Hepatocyte (in vitro differentiated cells): ENCODE data around the gene ACKR4.

Experiments
- EZH2 ChIP-seq: fragments of 200-600 bp; sonication (generic); IDR thresholded peaks from 2 replicates; pipeline ENCODE4 v1.6.1; 2016; ENCODE audit warnings: antibody characterized with exemption, mild to moderate bottlenecking, borderline replicate concordance
- TF ChIP-seq, protein P1 (sequence below): fragments of 200-600 bp; sonication (generic); IDR thresholded peaks from 2 replicates; pipeline ENCODE4 v1.5.1; 2016; ENCODE audit warnings: antibody characterized with exemption, mild to moderate bottlenecking; ENCODE audit not compliant: poor library complexity

DNA sequence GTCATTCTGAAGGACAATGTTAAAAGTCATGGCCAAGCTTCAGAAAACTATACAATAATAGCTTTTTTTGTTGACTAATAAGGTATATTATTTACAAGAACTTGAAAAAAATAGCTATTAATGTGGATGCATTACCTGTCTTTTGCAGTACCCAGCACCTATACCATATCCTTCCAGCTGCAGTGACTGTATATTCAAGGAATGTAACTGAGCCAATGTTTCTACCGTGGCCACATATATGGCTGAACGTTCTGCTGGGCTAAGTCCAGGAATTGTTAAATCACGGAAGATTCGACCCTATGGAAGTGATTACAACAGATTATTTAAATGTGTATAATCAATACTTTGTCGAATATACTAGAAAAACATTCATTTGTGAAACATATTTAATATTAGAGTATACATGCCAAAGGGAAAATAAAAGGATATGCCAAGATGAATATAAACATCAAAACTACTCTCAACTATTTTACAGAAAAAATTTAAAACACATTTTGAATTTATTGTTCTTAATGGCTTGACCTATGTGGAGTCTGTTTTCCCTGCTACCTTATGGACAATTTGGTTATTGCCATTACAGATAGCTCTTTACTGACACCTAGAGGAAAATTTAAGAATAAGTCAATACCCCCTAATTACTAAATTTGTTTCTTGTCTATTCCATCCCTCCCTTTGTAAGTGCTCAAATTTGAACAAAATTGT lies 44.9 kb downstream of the ACKR4 start:
- TF ChIP-seq, protein P1, sequence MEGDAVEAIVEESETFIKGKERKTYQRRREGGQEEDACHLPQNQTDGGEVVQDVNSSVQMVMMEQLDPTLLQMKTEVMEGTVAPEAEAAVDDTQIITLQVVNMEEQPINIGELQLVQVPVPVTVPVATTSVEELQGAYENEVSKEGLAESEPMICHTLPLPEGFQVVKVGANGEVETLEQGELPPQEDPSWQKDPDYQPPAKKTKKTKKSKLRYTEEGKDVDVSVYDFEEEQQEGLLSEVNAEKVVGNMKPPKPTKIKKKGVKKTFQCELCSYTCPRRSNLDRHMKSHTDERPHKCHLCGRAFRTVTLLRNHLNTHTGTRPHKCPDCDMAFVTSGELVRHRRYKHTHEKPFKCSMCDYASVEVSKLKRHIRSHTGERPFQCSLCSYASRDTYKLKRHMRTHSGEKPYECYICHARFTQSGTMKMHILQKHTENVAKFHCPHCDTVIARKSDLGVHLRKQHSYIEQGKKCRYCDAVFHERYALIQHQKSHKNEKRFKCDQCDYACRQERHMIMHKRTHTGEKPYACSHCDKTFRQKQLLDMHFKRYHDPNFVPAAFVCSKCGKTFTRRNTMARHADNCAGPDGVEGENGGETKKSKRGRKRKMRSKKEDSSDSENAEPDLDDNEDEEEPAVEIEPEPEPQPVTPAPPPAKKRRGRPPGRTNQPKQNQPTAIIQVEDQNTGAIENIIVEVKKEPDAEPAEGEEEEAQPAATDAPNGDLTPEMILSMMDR = peak; percentile 70
- no peak for TF ChIP-seq EZH2
